Activated T-helper 2 cell treated with anti-CD3 and anti-CD28 coated beads, Interferon-gamma antibody, Interleukin-2, Interleukin-4, amounts not matched to agents 10 μg/mL and 5 μg/mL and 100 μg/mL, durations not matched to agents 14 hours and 24 hours and 36 hours (primary cell): ENCODE data around the gene NELL1. TPM values are rescaled to one million over a fixed set of nuclear protein-coding genes. Genes with fewer than 3 reads are reported as not detected.
"Not testable (repeated sequence)": the region's sequence is repeated elsewhere in the genome, so short reads cannot be mapped to it uniquely, and the experiment has no call there.

Experiments used
- DNase-seq: peaks from one replicate; pipeline ENCODE4 v3.0.0; 2021; ENCODE audit warnings: low spot score
- H3K27ac Mint-ChIP-seq: one replicate; pipeline ENCODE4 v1.8.0; 2021; ENCODE audit warnings: mixed read lengths
- H3K27me3 Mint-ChIP-seq: one replicate; pipeline ENCODE4 v1.8.0; 2021; ENCODE audit warnings: low read depth, mixed read lengths
- H3K36me3 Mint-ChIP-seq: one replicate; pipeline ENCODE4 v1.8.0; 2021; ENCODE audit warnings: low read depth, mixed read lengths
- H3K4me1 Mint-ChIP-seq: one replicate; pipeline ENCODE4 v1.8.0; 2021; ENCODE audit warnings: low read depth, mixed read lengths
- H3K4me3 Mint-ChIP-seq: one replicate; pipeline ENCODE4 v1.8.0; 2021; ENCODE audit warnings: low read depth, mild to moderate bottlenecking, moderate library complexity, mixed read lengths
- H3K9me3 Mint-ChIP-seq: one replicate; pipeline ENCODE4 v1.8.0; 2021; ENCODE audit warnings: mixed read lengths
- intact Hi-C: fragments of 100-400 bp; cut with micrococcal nuclease; formaldehyde crosslinking; loops from one replicate; pipeline ENCODE4 v1.15.1; 2023
- total RNA-seq: library from RNA; stranded (reverse); gene quantifications from 2 replicates; pipeline ENCODE4 v1.2.3, GENCODE V29; 2022

Gene NELL1
- total RNA-seq, 1 donor from 2014 or later, result 0.07 TPM

DNA sequence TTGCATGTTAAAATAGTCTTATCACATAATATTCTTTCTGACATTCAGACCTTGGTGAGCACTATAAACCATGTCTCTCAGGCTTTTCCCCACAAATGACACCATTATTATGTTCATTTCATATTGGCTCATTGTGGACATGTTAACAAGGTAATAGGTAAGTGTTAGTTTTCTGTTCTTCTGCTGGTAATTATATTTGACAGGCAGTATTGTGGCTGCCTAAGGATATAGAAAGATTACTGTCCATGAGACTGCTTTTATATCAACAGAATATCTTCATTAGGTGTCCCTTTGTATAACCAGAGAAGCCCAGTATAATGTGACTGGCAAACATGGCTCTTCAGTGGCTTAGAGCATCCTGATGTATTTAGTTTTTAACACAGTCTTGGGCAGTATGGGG lies 590.7 kb downstream of the NELL1 start:
- Mint-ChIP-seq H3K36me3 (no peaks in the 10 kb centered on the region), H3K4me1 (no peaks in the 10 kb centered on the region), H3K4me3 (no peak overlapping the region), H3K27me3 (no peaks in the 10 kb centered on the region), H3K9me3 (peaks cover 11% of the 10 kb centered on the region), H3K27ac (no peak overlapping the region)
- no peak for DNase-seq
- intact Hi-C loops, result no loop called here

DNA sequence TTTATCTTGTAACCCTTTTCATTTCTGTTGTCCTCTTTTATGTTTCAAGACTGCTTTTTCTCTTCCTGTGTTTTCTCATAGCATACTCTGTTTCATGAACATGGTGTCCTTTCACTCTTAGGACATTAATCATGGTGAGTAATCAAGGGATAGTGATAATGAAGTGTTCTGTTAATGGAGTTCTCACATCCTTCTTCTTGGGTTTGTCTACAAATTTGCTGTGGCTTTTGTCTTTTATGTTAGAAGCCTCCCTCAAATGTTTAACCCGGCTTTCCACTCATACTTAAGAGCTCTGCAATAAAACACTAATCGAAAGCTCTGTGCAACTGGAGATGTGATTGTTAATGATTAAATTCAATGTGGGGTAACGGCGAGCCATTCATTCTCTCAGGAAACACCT lies 593.6 kb downstream of the NELL1 start:
- no peaks in the 10 kb centered on the region for H3K4me1 Mint-ChIP-seq
- H3K9me3 Mint-ChIP-seq, result peaks cover 9% of the 10 kb centered on the region
- no peaks in the 10 kb centered on the region for H3K36me3 Mint-ChIP-seq
- no peak for DNase-seq
- no peaks in the 10 kb centered on the region for H3K27me3 Mint-ChIP-seq
- intact Hi-C loops, result no loop called here
- no peak overlapping the region for H3K4me3 Mint-ChIP-seq
- no peak overlapping the region for H3K27ac Mint-ChIP-seq

DNA sequence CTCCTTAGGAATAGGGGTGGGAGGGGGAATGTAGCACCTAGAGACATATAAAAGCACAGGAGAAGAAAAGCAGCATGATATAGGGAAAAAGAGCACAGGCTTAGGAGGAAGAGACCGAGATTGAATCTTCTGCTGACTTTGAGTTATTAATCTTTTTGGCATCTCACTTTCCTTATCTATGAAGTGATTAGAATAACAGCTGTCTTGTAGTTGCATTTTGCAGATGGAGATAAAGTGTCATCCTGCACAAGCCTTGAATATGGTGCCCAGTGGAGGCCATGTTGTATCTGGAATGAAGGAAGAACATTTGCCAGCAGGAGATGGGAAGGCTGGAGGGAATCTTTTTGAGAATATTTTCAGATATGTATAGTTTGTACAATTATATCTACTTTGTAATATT lies 594.7 kb downstream of the NELL1 start:
- no peaks in the 10 kb centered on the region for H3K4me1 Mint-ChIP-seq
- no peaks in the 10 kb centered on the region for H3K27me3 Mint-ChIP-seq
- H3K9me3 Mint-ChIP-seq, result peaks cover 21% of the 10 kb centered on the region

DNA sequence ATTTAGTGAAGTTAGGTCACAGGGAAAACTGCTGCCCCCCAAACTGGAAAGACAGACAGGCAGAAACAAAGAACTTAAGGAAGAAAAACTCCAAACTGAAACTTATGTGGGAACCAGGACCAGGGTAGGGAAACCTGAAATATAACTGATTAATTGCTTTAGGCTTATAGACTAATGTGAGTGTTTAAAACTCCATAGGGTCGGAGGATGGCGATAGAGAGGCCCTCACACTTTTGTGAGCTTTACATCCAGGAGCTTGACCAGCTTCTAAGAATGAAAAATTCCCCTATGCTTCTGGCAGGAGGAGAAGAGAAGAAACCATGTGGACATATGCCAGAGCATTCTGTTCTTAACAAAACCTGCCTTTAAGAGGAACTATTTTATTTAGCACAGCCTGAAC lies 598.6 kb downstream of the NELL1 start:
- Mint-ChIP-seq H3K4me3 (no peak overlapping the region), H3K27me3 (no peaks in the 10 kb centered on the region)

More for the DNA sequence above, 594.7 kb downstream of the NELL1 start:
- intact Hi-C loops, result no loop called here
- DNase-seq, result no peak
- H3K36me3 Mint-ChIP-seq, result no peaks in the 10 kb centered on the region
- H3K4me3 Mint-ChIP-seq, result no peak overlapping the region
- no peak overlapping the region for H3K27ac Mint-ChIP-seq

DNA sequence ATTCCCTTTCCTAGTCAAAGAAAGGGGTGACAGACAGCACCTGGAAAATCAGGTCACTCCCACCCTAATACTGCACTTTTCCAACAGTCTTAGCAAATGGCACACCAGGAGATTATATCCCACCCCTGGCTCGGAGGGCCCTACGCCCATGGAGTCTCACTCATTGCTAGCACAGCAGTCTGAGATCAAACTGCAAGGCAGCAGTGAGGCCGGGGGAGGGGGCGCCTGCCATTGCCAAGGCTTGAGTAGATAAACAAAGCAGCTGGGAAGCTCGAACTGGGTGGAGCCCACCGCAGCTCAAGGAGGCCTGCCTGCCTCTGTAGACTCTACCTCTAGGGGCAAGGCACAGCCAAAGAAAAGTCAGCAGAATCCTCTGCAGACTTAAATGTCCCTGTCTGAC lies 602.8 kb downstream of the NELL1 start:
- H3K27ac Mint-ChIP-seq, result not testable (repeated sequence)

More for the DNA sequence above, 598.6 kb downstream of the NELL1 start:
- DNase-seq, result no peak
- Mint-ChIP-seq H3K9me3 (peaks cover 39% of the 10 kb centered on the region), H3K36me3 (no peaks in the 10 kb centered on the region), H3K27ac (no peak overlapping the region), H3K4me1 (no peaks in the 10 kb centered on the region)
- intact Hi-C loops, result no loop called here

DNA sequence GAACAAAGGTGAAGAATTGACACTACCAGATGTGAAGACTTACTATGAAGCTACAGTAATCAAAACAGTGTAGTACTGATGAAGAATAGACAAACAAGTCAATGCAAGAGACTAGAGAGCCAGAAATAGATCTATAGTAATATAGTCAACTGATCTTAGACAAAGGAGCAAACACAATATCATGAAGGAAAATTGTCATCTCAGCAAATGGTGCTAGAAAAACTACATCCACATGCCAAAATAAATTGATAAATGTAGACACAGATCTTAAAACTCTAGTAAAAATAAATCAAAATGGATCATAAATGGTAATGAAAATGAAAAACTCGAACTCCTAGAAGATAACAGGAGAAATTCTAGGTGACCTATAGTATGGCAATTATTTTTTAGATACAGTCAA lies 609.5 kb downstream of the NELL1 start:
- no peak overlapping the region for H3K4me3 Mint-ChIP-seq
- no peaks in the 10 kb centered on the region for H3K27me3 Mint-ChIP-seq
- peaks cover 41% of the 10 kb centered on the region for H3K9me3 Mint-ChIP-seq
- intact Hi-C loops, result no loop called here
- H3K4me1 Mint-ChIP-seq, result no peaks in the 10 kb centered on the region
- H3K36me3 Mint-ChIP-seq, result no peaks in the 10 kb centered on the region
- H3K27ac Mint-ChIP-seq, result no peak overlapping the region
- DNase-seq, result no peak

More for the DNA sequence above, 602.8 kb downstream of the NELL1 start:
- intact Hi-C loops, DNase-seq, H3K4me3 Mint-ChIP-seq, H3K4me1 Mint-ChIP-seq, H3K36me3 Mint-ChIP-seq, H3K27me3 Mint-ChIP-seq: not testable (repeated sequence)
- peaks cover 44% of the 10 kb centered on the region for H3K9me3 Mint-ChIP-seq

DNA sequence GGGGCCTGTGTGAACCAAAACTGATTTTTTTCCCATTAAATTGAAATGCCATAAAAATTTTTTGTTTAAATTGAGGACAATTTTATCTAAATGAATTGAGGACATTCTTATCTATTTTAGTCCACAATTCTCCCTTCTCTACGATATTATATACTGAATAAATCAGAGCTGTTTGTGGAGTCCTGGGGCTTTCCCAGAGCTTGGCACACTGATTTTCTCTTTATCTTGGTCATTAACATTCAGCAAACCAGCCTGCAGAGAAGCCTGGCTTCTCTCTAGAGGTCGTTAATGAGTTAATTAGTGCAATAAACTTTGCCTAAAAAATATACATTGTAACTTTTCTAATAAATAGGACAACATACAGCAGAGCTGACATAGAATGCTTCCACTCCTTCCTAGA lies 615.7 kb downstream of the NELL1 start:
- DNase-seq, result no peak
- Mint-ChIP-seq H3K9me3 (peaks cover 35% of the 10 kb centered on the region), H3K4me3 (no peak overlapping the region), H3K27ac (no peak overlapping the region), H3K27me3 (no peaks in the 10 kb centered on the region), H3K4me1 (no peaks in the 10 kb centered on the region), H3K36me3 (no peaks in the 10 kb centered on the region)
- intact Hi-C loops, result no loop called here

DNA sequence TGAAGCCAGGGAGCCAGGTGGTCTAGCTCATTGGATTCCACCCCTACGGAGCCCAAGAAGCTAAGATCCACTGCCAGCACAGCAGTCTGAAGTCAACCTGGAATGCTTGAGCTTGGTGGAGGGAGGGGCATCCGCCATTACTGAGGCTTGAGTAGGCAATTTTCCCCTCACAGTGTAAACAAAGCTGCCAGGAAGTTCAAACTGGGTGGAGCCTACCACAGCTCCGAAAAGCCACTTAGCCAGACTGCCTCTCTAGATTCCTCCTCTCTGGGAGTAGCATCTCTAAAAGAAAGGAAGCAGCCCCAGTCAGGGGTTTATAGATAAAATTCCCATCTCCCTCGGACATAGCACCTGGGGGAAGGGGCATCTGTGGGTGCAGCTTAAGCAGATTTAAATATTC lies 620.3 kb downstream of the NELL1 start:
- H3K27me3 Mint-ChIP-seq, result no peaks in the 10 kb centered on the region
- no peak overlapping the region for H3K4me3 Mint-ChIP-seq
- H3K4me1 Mint-ChIP-seq, result no peaks in the 10 kb centered on the region
- intact Hi-C loops, result no loop called here
- peaks cover 40% of the 10 kb centered on the region for H3K9me3 Mint-ChIP-seq
- no peaks in the 10 kb centered on the region for H3K36me3 Mint-ChIP-seq
- H3K27ac Mint-ChIP-seq, result no peak overlapping the region
- DNase-seq, result no peak

DNA sequence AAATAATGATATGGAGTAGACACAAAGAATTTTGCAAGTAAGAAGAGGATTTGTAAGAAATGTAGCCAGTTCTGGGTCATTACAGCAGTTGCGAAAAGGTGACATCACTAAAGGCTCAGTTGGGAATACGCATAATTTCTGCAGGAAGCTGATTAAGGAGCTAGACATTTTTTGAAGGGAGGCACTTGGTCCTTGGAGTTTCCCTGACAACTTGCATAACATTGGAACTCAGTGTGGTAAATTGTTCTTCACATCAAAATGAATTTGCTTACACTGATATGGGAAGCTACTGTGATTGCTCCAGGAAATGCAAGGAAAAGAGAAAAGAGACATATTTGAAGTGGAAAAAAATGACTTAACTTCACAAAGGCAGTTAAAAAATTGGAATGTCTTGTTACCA lies 626.1 kb downstream of the NELL1 start:
- H3K27ac Mint-ChIP-seq, result no peak overlapping the region
- H3K36me3 Mint-ChIP-seq, result no peaks in the 10 kb centered on the region
- H3K9me3 Mint-ChIP-seq, result peaks cover 38% of the 10 kb centered on the region
- H3K4me1 Mint-ChIP-seq, result no peaks in the 10 kb centered on the region
- no peak overlapping the region for H3K4me3 Mint-ChIP-seq
- intact Hi-C loops, result no loop called here
- H3K27me3 Mint-ChIP-seq, result no peaks in the 10 kb centered on the region
- DNase-seq, result no peak

DNA sequence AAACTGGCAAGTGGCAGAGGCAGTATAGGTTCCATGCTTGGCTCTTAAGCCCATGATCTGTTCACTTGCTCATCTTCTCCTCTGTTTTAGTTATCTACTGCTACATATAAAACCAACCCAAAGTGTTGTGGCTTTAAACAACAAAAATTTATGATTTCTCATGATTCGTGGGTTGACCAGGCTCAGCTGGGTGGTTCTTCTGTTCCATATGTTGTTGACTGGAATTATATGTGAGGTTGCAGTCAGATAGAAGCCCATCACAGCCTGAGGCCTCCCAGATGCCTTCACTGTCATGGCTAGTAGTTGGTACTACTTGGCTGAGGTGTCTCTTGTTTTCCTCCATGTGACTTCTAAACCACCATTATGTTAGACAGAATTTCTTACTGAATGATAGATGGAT lies 632.6 kb downstream of the NELL1 start:
- DNase-seq, result no peak
- intact Hi-C loops, result no loop called here
- H3K4me1 Mint-ChIP-seq, result no peaks in the 10 kb centered on the region
- H3K27ac Mint-ChIP-seq, result no peak overlapping the region
- H3K36me3 Mint-ChIP-seq, result no peaks in the 10 kb centered on the region
- H3K9me3 Mint-ChIP-seq, result peaks cover 18% of the 10 kb centered on the region
- H3K4me3 Mint-ChIP-seq, result no peak overlapping the region
- no peaks in the 10 kb centered on the region for H3K27me3 Mint-ChIP-seq

DNA sequence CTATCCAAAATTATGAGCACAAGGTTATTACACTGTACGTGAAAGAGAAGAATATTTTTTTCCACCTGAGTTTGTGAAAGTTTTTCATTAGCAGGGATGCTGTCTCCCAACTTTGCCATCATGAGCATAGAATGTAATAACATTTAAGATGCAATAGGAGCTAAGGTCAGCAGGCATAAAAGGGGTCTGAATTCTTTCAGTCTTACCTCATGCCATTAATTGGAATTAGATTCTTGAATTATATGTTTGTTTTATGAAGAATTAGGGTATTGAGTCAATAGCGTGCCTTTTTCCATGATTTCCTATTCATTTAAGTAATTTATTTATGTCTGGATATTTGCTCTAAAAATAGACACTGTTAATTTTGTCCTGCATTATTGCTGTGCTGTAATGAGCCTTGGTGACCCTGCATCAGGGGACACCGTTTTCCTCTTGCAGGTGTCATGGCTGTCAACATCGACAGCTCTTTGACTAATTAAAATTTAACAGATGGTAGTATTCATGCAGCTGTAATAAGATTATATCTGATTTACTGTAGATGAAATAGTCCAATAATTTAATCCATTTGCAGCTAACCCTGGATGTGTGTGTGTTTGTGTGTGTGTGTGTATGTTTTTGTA lies 637.5 kb downstream of the NELL1 start:
- H3K36me3 Mint-ChIP-seq, result no peaks in the 10 kb centered on the region
- H3K4me3 Mint-ChIP-seq, result no peak overlapping the region
- H3K27ac Mint-ChIP-seq, result no peak overlapping the region
- DNase-seq, result no peak
- H3K27me3 Mint-ChIP-seq, result no peaks in the 10 kb centered on the region
- no peaks in the 10 kb centered on the region for H3K4me1 Mint-ChIP-seq
- intact Hi-C loops, result no loop called here
- H3K9me3 Mint-ChIP-seq, result peaks cover 10% of the 10 kb centered on the region

DNA sequence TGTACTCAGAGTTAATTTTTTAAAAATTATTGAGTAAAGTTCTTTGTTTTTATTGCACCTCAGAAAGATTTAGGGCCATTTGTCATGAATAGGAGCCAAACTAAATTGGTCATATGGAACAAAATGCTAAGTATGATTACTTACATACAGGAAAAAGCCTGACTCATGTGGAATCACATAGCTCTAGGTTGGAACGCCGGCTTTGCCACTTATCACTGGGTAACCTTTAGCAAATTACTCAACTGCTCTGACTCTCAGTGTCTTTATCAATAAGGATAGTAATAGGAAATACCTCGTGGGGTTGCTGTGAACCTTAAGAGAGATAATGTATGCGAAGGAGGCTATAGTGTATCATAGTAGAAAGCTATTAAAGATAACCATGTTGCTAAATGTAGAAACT lies 638.5 kb downstream of the NELL1 start:
- Mint-ChIP-seq H3K27me3 (no peaks in the 10 kb centered on the region), H3K27ac (no peak overlapping the region), H3K9me3 (peaks cover 10% of the 10 kb centered on the region), H3K4me1 (no peaks in the 10 kb centered on the region), H3K36me3 (no peaks in the 10 kb centered on the region), H3K4me3 (no peak overlapping the region)
- no peak for DNase-seq
- intact Hi-C loops, result no loop called here

DNA sequence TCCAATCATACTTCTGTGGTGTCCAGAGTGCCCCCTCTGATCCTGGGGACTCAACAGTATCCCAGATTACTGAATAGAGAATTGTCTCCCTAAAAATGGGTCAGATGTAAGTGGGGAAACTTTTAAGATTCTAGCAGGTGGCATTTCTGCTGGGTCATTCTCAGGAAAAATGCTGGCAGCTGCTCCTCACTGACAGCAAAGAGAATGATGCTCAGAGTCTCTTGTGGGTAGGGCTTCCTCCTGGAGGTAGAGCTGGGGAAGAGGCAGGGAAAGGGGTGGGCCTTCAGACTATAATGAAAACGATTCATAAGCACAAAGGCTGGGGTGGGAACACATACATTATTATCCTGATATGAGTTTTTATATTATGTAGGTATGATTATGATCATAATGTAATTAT lies 647.2 kb downstream of the NELL1 start:
- Mint-ChIP-seq H3K36me3 (no peaks in the 10 kb centered on the region), H3K9me3 (no peaks in the 10 kb centered on the region), H3K4me3 (no peak overlapping the region), H3K27ac (no peak overlapping the region), H3K27me3 (no peaks in the 10 kb centered on the region), H3K4me1 (no peaks in the 10 kb centered on the region)
- intact Hi-C loops, result no loop called here
- no peak for DNase-seq

DNA sequence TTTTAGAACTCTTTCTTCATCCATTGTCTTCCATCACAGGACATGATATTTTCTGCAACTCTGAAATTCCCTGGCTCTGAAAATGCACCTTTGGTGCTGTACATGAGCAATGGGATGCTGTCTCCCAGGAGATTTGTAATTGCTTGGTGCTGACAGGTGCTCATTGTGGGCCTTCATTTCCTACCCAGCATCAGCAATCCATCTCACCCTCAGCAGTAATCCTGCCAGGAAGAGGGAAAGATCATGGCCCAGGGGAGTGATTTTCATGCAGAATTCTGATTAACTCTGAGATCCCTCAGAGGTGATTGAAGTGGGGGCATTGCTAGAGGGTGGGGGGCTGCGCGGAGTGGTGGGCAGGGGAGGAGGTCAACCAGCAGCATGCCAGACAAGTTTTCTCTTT lies 651.7 kb downstream of the NELL1 start:
- H3K27ac Mint-ChIP-seq, result no peak overlapping the region
- intact Hi-C loops, result no loop called here
- H3K27me3 Mint-ChIP-seq, result no peaks in the 10 kb centered on the region
- no peaks in the 10 kb centered on the region for H3K36me3 Mint-ChIP-seq
- H3K4me3 Mint-ChIP-seq, result no peak overlapping the region
- no peaks in the 10 kb centered on the region for H3K4me1 Mint-ChIP-seq
- H3K9me3 Mint-ChIP-seq, result no peaks in the 10 kb centered on the region
- DNase-seq, result no peak
